ENCODE results near the gene ZNF214. TPM values are rescaled to one million over a fixed set of nuclear protein-coding genes. Genes with fewer than 3 reads are reported as not detected.

ZNF214 gene
- polyA plus RNA-seq (2013, experiment 1 of 4) = 10.0 TPM
- polyA plus RNA-seq (2013, experiment 2 of 4) = 8.4 TPM
- 8.9 TPM for polyA plus RNA-seq (2013, experiment 3 of 4)
- polyA plus RNA-seq (2013, experiment 4 of 4) = 9.0 TPM

GRCh38 chr11:7020183-7020917 is at the start of gene ZNF214, which contains the start of gene NLRP14:
Gene ZNF214, minus strand, starts transcription at chr11:7020346. Its CDS starts 17,511 bp downstream, at chr11:7002835.
Gene NLRP14, plus strand, starts transcription at chr11:7020479. Its CDS starts 18,108 bp downstream, at chr11:7038587.
- Histone ChIP-seq H3K9me3 (ENCODE audit: control insufficient read depth, low read length) (no peaks in the 10 kb centered on the region), H3K36me3 (ENCODE audit: control insufficient read depth, insufficient read depth, low read length) (no peaks in the 10 kb centered on the region), H3K4me3 (ENCODE audit: insufficient read depth, low read depth, low read length) (peak within 1 kb of the TSS; percentile 97), H3K4me1 (ENCODE audit: control insufficient read depth, insufficient read depth, low read length) (no peaks in the 10 kb centered on the region), H3K27ac (ENCODE audit: insufficient read depth, low read depth, low read length, poor library complexity, severe bottlenecking) (peak within 1 kb of the TSS; percentile 76), H3K27me3 (ENCODE audit: control insufficient read depth, insufficient read depth, low read length, poor library complexity, severe bottlenecking) (peaks cover 3% of the 10 kb centered on the region)
- 12% methylated on average over 47 of the region's 47 CpGs for WGBS, 2 experiments

- no peaks in the 10 kb centered on the region for H3K27me3 ChIP-seq (ENCODE audit: control insufficient read depth, insufficient read depth, low read length, poor library complexity, severe bottlenecking)
- 94 to 100% methylated on average over 1 to 2 of the region's 2 CpGs for WGBS, 2 experiments
- no peaks in the 10 kb centered on the region for H3K9me3 ChIP-seq (ENCODE audit: control insufficient read depth, low read length)
- H3K4me3 ChIP-seq (ENCODE audit: insufficient read depth, low read depth, low read length) = no peak overlapping the region
- no peaks in the 10 kb centered on the region for H3K4me1 ChIP-seq (ENCODE audit: control insufficient read depth, insufficient read depth, low read length)
- no peak overlapping the region for H3K27ac ChIP-seq (ENCODE audit: insufficient read depth, low read depth, low read length, poor library complexity, severe bottlenecking)
- no peaks in the 10 kb centered on the region for H3K36me3 ChIP-seq (ENCODE audit: control insufficient read depth, insufficient read depth, low read length)
These were observed 42.4 kb upstream of the ZNF214 start for GRCh38 chr11:7062534-7062933.

- no peaks in the 10 kb centered on the region for H3K9me3 ChIP-seq (ENCODE audit: control insufficient read depth, low read length)
- no peak overlapping the region for H3K4me3 ChIP-seq (ENCODE audit: insufficient read depth, low read depth, low read length)
- no peaks in the 10 kb centered on the region for H3K4me1 ChIP-seq (ENCODE audit: control insufficient read depth, insufficient read depth, low read length)
- 94 to 100% methylated on average over 1 of the region's 1 CpG for WGBS, 2 experiments
- no peaks in the 10 kb centered on the region for H3K27me3 ChIP-seq (ENCODE audit: control insufficient read depth, insufficient read depth, low read length, poor library complexity, severe bottlenecking)
- no peak overlapping the region for H3K27ac ChIP-seq (ENCODE audit: insufficient read depth, low read depth, low read length, poor library complexity, severe bottlenecking)
- H3K36me3 ChIP-seq (ENCODE audit: control insufficient read depth, insufficient read depth, low read length) = no peaks in the 10 kb centered on the region
These were observed 40.7 kb upstream of the ZNF214 start for GRCh38 chr11:7060868-7061267.

- no peaks in the 10 kb centered on the region for H3K9me3 ChIP-seq (ENCODE audit: control insufficient read depth, low read length)
- no peaks in the 10 kb centered on the region for H3K4me1 ChIP-seq (ENCODE audit: control insufficient read depth, insufficient read depth, low read length)
- no peaks in the 10 kb centered on the region for H3K27me3 ChIP-seq (ENCODE audit: control insufficient read depth, insufficient read depth, low read length, poor library complexity, severe bottlenecking)
- 76 to 85% methylated on average over 2 of the region's 2 CpGs for WGBS, 2 experiments
- H3K36me3 ChIP-seq (ENCODE audit: control insufficient read depth, insufficient read depth, low read length) = no peaks in the 10 kb centered on the region
- no peak overlapping the region for H3K4me3 ChIP-seq (ENCODE audit: insufficient read depth, low read depth, low read length)
- no peak overlapping the region for H3K27ac ChIP-seq (ENCODE audit: insufficient read depth, low read depth, low read length, poor library complexity, severe bottlenecking)
These were observed 37.5 kb upstream of the ZNF214 start for GRCh38 chr11:7057641-7058040.

- no peak overlapping the region for H3K4me3 ChIP-seq (ENCODE audit: insufficient read depth, low read depth, low read length)
- WGBS, 2 experiments = 86 to 90% methylated on average over 4 of the region's 6 CpGs
These were observed 36.8 kb upstream of the ZNF214 start for GRCh38 chr11:7056828-7057513.

GRCh38 chr11:7050191-7050590 is 30.0 kb upstream of the ZNF214 start:
- Histone ChIP-seq H3K4me3 (ENCODE audit: insufficient read depth, low read depth, low read length) (no peak overlapping the region), H3K4me1 (ENCODE audit: control insufficient read depth, insufficient read depth, low read length) (no peaks in the 10 kb centered on the region)
- WGBS, 2 experiments = 90 to 100% methylated on average over 1 of the region's 1 CpG

More at GRCh38 chr11:7056828-7057513, 36.8 kb upstream of the ZNF214 start:
- Histone ChIP-seq H3K36me3 (ENCODE audit: control insufficient read depth, insufficient read depth, low read length) (no peaks in the 10 kb centered on the region), H3K27ac (ENCODE audit: insufficient read depth, low read depth, low read length, poor library complexity, severe bottlenecking) (no peak overlapping the region), H3K27me3 (ENCODE audit: control insufficient read depth, insufficient read depth, low read length, poor library complexity, severe bottlenecking) (no peaks in the 10 kb centered on the region), H3K4me1 (ENCODE audit: control insufficient read depth, insufficient read depth, low read length) (no peaks in the 10 kb centered on the region), H3K9me3 (ENCODE audit: control insufficient read depth, low read length) (no peaks in the 10 kb centered on the region)

GRCh38 chr11:7046474-7047175 is 26.5 kb upstream of the ZNF214 start:
- Histone ChIP-seq H3K27ac (ENCODE audit: insufficient read depth, low read depth, low read length, poor library complexity, severe bottlenecking) (no peak overlapping the region), H3K9me3 (ENCODE audit: control insufficient read depth, low read length) (no peaks in the 10 kb centered on the region), H3K4me3 (ENCODE audit: insufficient read depth, low read depth, low read length) (no peak overlapping the region), H3K27me3 (ENCODE audit: control insufficient read depth, insufficient read depth, low read length, poor library complexity, severe bottlenecking) (no peaks in the 10 kb centered on the region), H3K36me3 (ENCODE audit: control insufficient read depth, insufficient read depth, low read length) (no peaks in the 10 kb centered on the region), H3K4me1 (ENCODE audit: control insufficient read depth, insufficient read depth, low read length) (no peaks in the 10 kb centered on the region)
- 82 to 89% methylated on average over 3 of the region's 3 CpGs for WGBS, 2 experiments

More at GRCh38 chr11:7050191-7050590, 30.0 kb upstream of the ZNF214 start:
- H3K36me3 ChIP-seq (ENCODE audit: control insufficient read depth, insufficient read depth, low read length) = no peaks in the 10 kb centered on the region
- H3K27ac ChIP-seq (ENCODE audit: insufficient read depth, low read depth, low read length, poor library complexity, severe bottlenecking) = no peak overlapping the region
- H3K9me3 ChIP-seq (ENCODE audit: control insufficient read depth, low read length) = no peaks in the 10 kb centered on the region
- H3K27me3 ChIP-seq (ENCODE audit: control insufficient read depth, insufficient read depth, low read length, poor library complexity, severe bottlenecking) = no peaks in the 10 kb centered on the region

GRCh38 chr11:7034019-7034418 is 13.9 kb upstream of the ZNF214 start:
- 93 to 96% methylated on average over 5 to 6 of the region's 6 CpGs for WGBS, 2 experiments
- Histone ChIP-seq H3K27ac (ENCODE audit: insufficient read depth, low read depth, low read length, poor library complexity, severe bottlenecking) (no peak overlapping the region), H3K4me3 (ENCODE audit: insufficient read depth, low read depth, low read length) (no peak overlapping the region), H3K4me1 (ENCODE audit: control insufficient read depth, insufficient read depth, low read length) (no peaks in the 10 kb centered on the region), H3K36me3 (ENCODE audit: control insufficient read depth, insufficient read depth, low read length) (no peaks in the 10 kb centered on the region), H3K27me3 (ENCODE audit: control insufficient read depth, insufficient read depth, low read length, poor library complexity, severe bottlenecking) (no peaks in the 10 kb centered on the region), H3K9me3 (ENCODE audit: control insufficient read depth, low read length) (no peaks in the 10 kb centered on the region)

- no peaks in the 10 kb centered on the region for H3K9me3 ChIP-seq (ENCODE audit: control insufficient read depth, low read length)
- no peaks in the 10 kb centered on the region for H3K4me1 ChIP-seq (ENCODE audit: control insufficient read depth, insufficient read depth, low read length)
- no peak overlapping the region for H3K4me3 ChIP-seq (ENCODE audit: insufficient read depth, low read depth, low read length)
- WGBS, 2 experiments = 71% methylated on average over 1 of the region's 1 CpG; no CpG with 5 or more reads in 1 of the 2 experiments
- H3K27me3 ChIP-seq (ENCODE audit: control insufficient read depth, insufficient read depth, low read length, poor library complexity, severe bottlenecking) = no peaks in the 10 kb centered on the region
- no peak overlapping the region for H3K27ac ChIP-seq (ENCODE audit: insufficient read depth, low read depth, low read length, poor library complexity, severe bottlenecking)
- no peaks in the 10 kb centered on the region for H3K36me3 ChIP-seq (ENCODE audit: control insufficient read depth, insufficient read depth, low read length)
These were observed 12.5 kb upstream of the ZNF214 start for GRCh38 chr11:7032692-7033091.

GRCh38 chr11:7031471-7031871 is 11.3 kb upstream of the ZNF214 start:
- 88 to 92% methylated on average over 11 of the region's 11 CpGs for WGBS, 2 experiments
- no peaks in the 10 kb centered on the region for H3K4me1 ChIP-seq (ENCODE audit: control insufficient read depth, insufficient read depth, low read length)
- H3K4me3 ChIP-seq (ENCODE audit: insufficient read depth, low read depth, low read length) = no peak overlapping the region
- H3K9me3 ChIP-seq (ENCODE audit: control insufficient read depth, low read length) = no peaks in the 10 kb centered on the region
- H3K27me3 ChIP-seq (ENCODE audit: control insufficient read depth, insufficient read depth, low read length, poor library complexity, severe bottlenecking) = no peaks in the 10 kb centered on the region
- no peaks in the 10 kb centered on the region for H3K36me3 ChIP-seq (ENCODE audit: control insufficient read depth, insufficient read depth, low read length)
- H3K27ac ChIP-seq (ENCODE audit: insufficient read depth, low read depth, low read length, poor library complexity, severe bottlenecking) = no peak overlapping the region

Data from ectodermal cell (in vitro differentiated cells).